Smooth muscle cell (in vitro differentiated cells): ENCODE data around the gene NEB. TPM values are rescaled to one million over a fixed set of nuclear protein-coding genes. Genes with fewer than 3 reads are reported as not detected.

ENCODE experiments used
- DNase-seq: peaks from one replicate; lab custom pipeline; 2025; ENCODE audit not compliant: unreplicated experiment; lab: John Stamatoyannopoulos, UW
- H2AFZ ChIP-seq: fragments of 200-600 bp; sonication (generic); 2 replicates; pipeline ENCODE4 v1.6.0; 2016; ENCODE audit warnings: antibody characterized with exemption, low read depth, mild to moderate bottlenecking
- H3F3A ChIP-seq: fragments of 200-600 bp; sonication (generic); 2 replicates; pipeline ENCODE4 v1.6.0; 2017; ENCODE audit warnings: antibody characterized with exemption, low read depth
- H3K27ac ChIP-seq: fragments of 200-600 bp; sonication (generic); 2 replicates; pipeline ENCODE4 v1.5.1; 2016; ENCODE audit warnings: low read depth, mild to moderate bottlenecking
- H3K27me3 ChIP-seq: fragments of 200-600 bp; sonication (generic); 2 replicates; pipeline ENCODE4 v1.6.1; 2016; ENCODE audit warnings: low read depth, mild to moderate bottlenecking
- H3K36me3 ChIP-seq: fragments of 200-600 bp; sonication (generic); 2 replicates; pipeline ENCODE4 v1.5.1; 2016; ENCODE audit warnings: low read depth
- H3K4me1 ChIP-seq: fragments of 200-600 bp; sonication (generic); 2 replicates; pipeline ENCODE4 v1.5.1; 2016; ENCODE audit warnings: low read depth
- H3K4me2 ChIP-seq: fragments of 200-600 bp; sonication (generic); 2 replicates; pipeline ENCODE4 v1.6.0; 2016; ENCODE audit warnings: mild to moderate bottlenecking
- H3K4me3 ChIP-seq: fragments of 200-600 bp; sonication (generic); 2 replicates; pipeline ENCODE4 v1.5.1; 2016; ENCODE audit warnings: mild to moderate bottlenecking
- H3K79me2 ChIP-seq: fragments of 200-600 bp; sonication (generic); 2 replicates; pipeline ENCODE4 v1.6.0; 2016; ENCODE audit warnings: low read depth, mild to moderate bottlenecking
- H3K9ac ChIP-seq: fragments of 200-600 bp; sonication (generic); 2 replicates; pipeline ENCODE4 v1.6.0; 2016; ENCODE audit warnings: low read depth
- H3K9me3 ChIP-seq: fragments of 200-600 bp; sonication (generic); replicated peaks from 2 replicates; pipeline ENCODE4 v1.5.1; 2016; ENCODE audit warnings: low read depth
- H4K20me1 ChIP-seq: fragments of 200-600 bp; sonication (generic); 2 replicates; pipeline ENCODE4 v1.6.0; 2016; ENCODE audit warnings: low read depth
- CTCF ChIP-seq: fragments of 200-600 bp; sonication (generic); IDR thresholded peaks from 2 replicates; pipeline ENCODE4 v1.5.1; 2017; ENCODE audit warnings: borderline replicate concordance, mild to moderate bottlenecking, antibody characterized with exemption; ENCODE audit not compliant: insufficient read depth, poor library complexity, severe bottlenecking
- WGBS: methylation state at CpG from one replicate; pipeline ENCODE4 v1.1.7; 2016; ENCODE audit warnings: low lambda C conversion rate; 5-methylcytosine and 5-hydroxymethylcytosine counted together
- polyA plus RNA-seq: library from polyadenylated mRNA; unstranded; fragments of >200 nt; fragmentation: Nextera tagmentation; extraction: Ambion mirVana; gene quantifications from 2 replicates; pipeline ENCODE4 v1.2.1, GENCODE V29; 2016
- total RNA-seq: library from RNA; depleted of rRNA; stranded (reverse); fragments of >200 nt; gene quantifications from 2 replicates; pipeline ENCODE4 v1.2.3, GENCODE V29; 2014

NEB gene
- total and polyA plus RNA-seq, 2 experiments from 2014 or later, result 0.18 to 1.3 TPM

- Histone ChIP-seq H2AFZ (no peak overlapping the region), H3K27me3 (no peaks in the 10 kb centered on the region), H4K20me1 (no peaks in the 10 kb centered on the region), H3K36me3 (no peaks in the 10 kb centered on the region), H3K4me2 (no peak overlapping the region), H3K9ac (no peak overlapping the region), H3K9me3 (no peaks in the 10 kb centered on the region), H3K4me3 (no peak overlapping the region), H3F3A (no peaks in the 10 kb centered on the region), H3K4me1 (no peaks in the 10 kb centered on the region), H3K79me2 (no peaks in the 10 kb centered on the region), H3K27ac (no peak overlapping the region)
- no peak for TF ChIP-seq CTCF
- no peak for DNase-seq
- 91% methylated on average over 2 of the region's 2 CpGs for WGBS
Measured at GRCh38 chr2:151658081-151658480, 76.2 kb downstream of the NEB start.

GRCh38 chr2:151657667-151658076 lies 76.6 kb downstream of the NEB start:
- Histone ChIP-seq H4K20me1 (no peaks in the 10 kb centered on the region), H3K27ac (no peak overlapping the region), H3K27me3 (no peaks in the 10 kb centered on the region), H2AFZ (no peak overlapping the region), H3K9ac (no peak overlapping the region), H3K9me3 (no peaks in the 10 kb centered on the region), H3K36me3 (no peaks in the 10 kb centered on the region), H3K4me1 (no peaks in the 10 kb centered on the region), H3K4me2 (no peak overlapping the region), H3F3A (no peaks in the 10 kb centered on the region), H3K4me3 (no peak overlapping the region), H3K79me2 (no peaks in the 10 kb centered on the region)
- TF ChIP-seq CTCF, result no peak
- 92% methylated on average over 2 of the region's 2 CpGs for WGBS
- DNase-seq, result no peak

- Histone ChIP-seq H3K9me3 (no peaks in the 10 kb centered on the region), H3K36me3 (no peaks in the 10 kb centered on the region), H3K79me2 (no peaks in the 10 kb centered on the region), H3K4me2 (no peak overlapping the region), H3K27me3 (no peaks in the 10 kb centered on the region), H3K4me3 (no peak overlapping the region), H4K20me1 (no peaks in the 10 kb centered on the region), H2AFZ (no peak overlapping the region), H3K9ac (no peak overlapping the region), H3K4me1 (no peaks in the 10 kb centered on the region), H3F3A (no peaks in the 10 kb centered on the region), H3K27ac (no peak overlapping the region)
- no peak for TF ChIP-seq CTCF
- DNase-seq, result no peak
- 93% methylated on average over 8 of the region's 8 CpGs for WGBS
Measured at GRCh38 chr2:151655663-151656398, 78.4 kb downstream of the NEB start.

GRCh38 chr2:151654891-151655290 lies 79.4 kb downstream of the NEB start:
- no peaks in the 10 kb centered on the region for H4K20me1 ChIP-seq
- H3K4me2 ChIP-seq, result no peak overlapping the region
- H3K27me3 ChIP-seq, result no peaks in the 10 kb centered on the region
- no peak for DNase-seq
- H3K79me2 ChIP-seq, result no peaks in the 10 kb centered on the region
- no peaks in the 10 kb centered on the region for H3K36me3 ChIP-seq
- no peak for TF ChIP-seq CTCF
- H2AFZ ChIP-seq, result no peak overlapping the region
- H3F3A ChIP-seq, result no peaks in the 10 kb centered on the region
- H3K4me1 ChIP-seq, result no peaks in the 10 kb centered on the region
- no peak overlapping the region for H3K27ac ChIP-seq
- no peak overlapping the region for H3K4me3 ChIP-seq
- no peak overlapping the region for H3K9ac ChIP-seq
- no peaks in the 10 kb centered on the region for H3K9me3 ChIP-seq
